ENCODE data around the gene INTS14.

DNA sequence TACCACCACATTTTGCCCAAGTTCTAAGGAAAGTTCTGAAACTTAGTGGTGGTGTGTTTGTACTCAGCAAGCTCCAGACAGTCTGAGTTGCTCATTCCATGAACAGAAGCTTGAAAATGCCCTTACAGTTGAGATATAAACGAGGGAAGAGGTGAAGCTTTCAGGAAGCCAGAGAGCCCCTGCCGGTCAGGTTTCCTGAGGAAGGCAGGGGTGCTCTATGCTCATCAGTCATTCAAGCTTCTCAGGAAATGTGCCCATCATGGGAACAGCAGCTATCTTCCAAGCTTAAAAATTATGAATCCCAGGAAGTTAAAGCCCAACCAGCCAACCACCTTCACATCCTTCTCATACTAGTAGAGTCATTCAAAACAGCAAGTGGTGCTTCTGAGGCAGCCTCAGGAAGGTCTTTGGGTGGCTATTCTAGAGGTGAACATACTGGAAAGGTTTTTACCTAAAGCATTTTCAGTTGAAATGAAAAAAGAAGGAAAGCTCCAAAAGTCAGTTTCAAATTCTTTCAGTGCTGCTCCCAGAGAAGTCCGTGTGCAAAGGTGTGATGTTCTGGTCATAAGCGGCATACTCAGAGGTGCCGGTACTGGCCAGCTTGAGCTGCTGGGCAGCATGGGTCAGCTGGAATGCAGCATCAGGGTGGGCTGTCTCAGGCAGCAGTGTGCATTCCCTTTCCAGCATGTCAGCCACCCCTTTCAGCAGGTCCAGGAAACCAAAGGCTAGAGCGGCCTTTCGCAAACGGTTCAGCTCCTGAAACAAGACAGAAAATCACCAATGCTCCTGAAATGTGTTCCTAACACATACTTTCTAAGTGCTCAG lies 31.8 kb downstream of the INTS14 start:
- TF ChIP-seq, protein P1, sequence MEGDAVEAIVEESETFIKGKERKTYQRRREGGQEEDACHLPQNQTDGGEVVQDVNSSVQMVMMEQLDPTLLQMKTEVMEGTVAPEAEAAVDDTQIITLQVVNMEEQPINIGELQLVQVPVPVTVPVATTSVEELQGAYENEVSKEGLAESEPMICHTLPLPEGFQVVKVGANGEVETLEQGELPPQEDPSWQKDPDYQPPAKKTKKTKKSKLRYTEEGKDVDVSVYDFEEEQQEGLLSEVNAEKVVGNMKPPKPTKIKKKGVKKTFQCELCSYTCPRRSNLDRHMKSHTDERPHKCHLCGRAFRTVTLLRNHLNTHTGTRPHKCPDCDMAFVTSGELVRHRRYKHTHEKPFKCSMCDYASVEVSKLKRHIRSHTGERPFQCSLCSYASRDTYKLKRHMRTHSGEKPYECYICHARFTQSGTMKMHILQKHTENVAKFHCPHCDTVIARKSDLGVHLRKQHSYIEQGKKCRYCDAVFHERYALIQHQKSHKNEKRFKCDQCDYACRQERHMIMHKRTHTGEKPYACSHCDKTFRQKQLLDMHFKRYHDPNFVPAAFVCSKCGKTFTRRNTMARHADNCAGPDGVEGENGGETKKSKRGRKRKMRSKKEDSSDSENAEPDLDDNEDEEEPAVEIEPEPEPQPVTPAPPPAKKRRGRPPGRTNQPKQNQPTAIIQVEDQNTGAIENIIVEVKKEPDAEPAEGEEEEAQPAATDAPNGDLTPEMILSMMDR (IDR thresholded peaks at IDR 0.05), result no peak
- TF ChIP-seq POLR2A (IDR thresholded peaks at IDR 0.05), result no peak
